Measurements from ENCODE around the gene P4HA3. TPM values are rescaled to one million over a fixed set of nuclear protein-coding genes. Genes with fewer than 3 reads are reported as not detected.

P4HA3 gene
- total and polyA plus RNA-seq, 9 of the 15 experiments (the other 6 are each of a cell fraction or from before 2014, with no cell fraction given) = 0.01 to 0.03 TPM; not detected in 7

- no peak overlapping the region for H3K9ac ChIP-seq (ENCODE audit: insufficient read depth in 1 of 2, low read depth in 2 of 2, low read length in 2 of 2)
- H4K20me1 ChIP-seq (replicated peaks; ENCODE audit: control insufficient read depth, insufficient read depth, low read length) = no peaks in the 10 kb centered on the region; the same call in 1 of the 2 replicates
- H3K4me1 ChIP-seq (replicated peaks in 1 of 2; ENCODE audit: control insufficient read depth in 2 of 2, insufficient read depth in 2 of 2, low read length in 2 of 2) = no peaks in the 10 kb centered on the region
- in situ Hi-C loops (cut with MboI) (no loop called here), intact Hi-C loops (cut with micrococcal nuclease) (no loop called here)
- DNase-seq (ENCODE audit: extremely low read depth in 1 of 4, low spot score in 3 of 4) = no peak
- H3K27me3 ChIP-seq (ENCODE audit: control insufficient read depth in 2 of 2, insufficient read depth in 2 of 2, low read length in 2 of 2) = peaks cover 23 to 41% of the 10 kb centered on the region in 2 experiments; a peak in 4 of 5 replicates
- no TSS peak for BruUV-seq (replicated peaks)
- FAIRE-seq = no peak
- no peak overlapping the region for H3K4me2 ChIP-seq (ENCODE audit: insufficient read depth, low read length)
- H3K9me3 ChIP-seq (replicated peaks; ENCODE audit: control insufficient read depth, insufficient read depth, low read depth, low read length) = no peaks in the 10 kb centered on the region
- H3K36me3 ChIP-seq (ENCODE audit: control insufficient read depth, insufficient read depth, low read length) = no peaks in the 10 kb centered on the region
- no peaks in the 10 kb centered on the region for H3K79me2 ChIP-seq (ENCODE audit: control insufficient read depth, insufficient read depth, low read length)
- CTCF ChIA-PET (ENCODE audit: low intra/inter-chr PET ratio) = no interaction called here
- no peak overlapping the region for H3K4me3 ChIP-seq
- H2AFZ ChIP-seq (ENCODE audit: low read depth, low read length) = no peak overlapping the region
- 0% methylated on average over 4 of the region's 4 CpGs for WGBS (ENCODE audit: insufficient coverage, low coverage, missing lambda C conversion rate)
- TF ChIP-seq ZNF354B (CRISPR knock-in tag; IDR thresholded peaks at IDR 0.05) (no peak), BDP1 (IDR thresholded peaks at IDR 0.05; ENCODE audit: insufficient read depth, insufficient read length) (no peak), NFIC (IDR thresholded peaks at IDR 0.05) (no peak), NCOA2 (IDR thresholded peaks at IDR 0.05; ENCODE audit: partially characterized antibody in 2 of 2) (no peak), ZNF143 (CRISPR knock-in tag; IDR thresholded peaks at IDR 0.05) (no peak), ZNF316 (IDR thresholded peaks at IDR 0.05) (no peak), CBX1 (IDR thresholded peaks at IDR 0.05; ENCODE audit: low read depth) (no peak), BHLHE40 (IDR thresholded peaks at IDR 0.05; ENCODE audit: low read length) (no peak), PCBP1 (IDR thresholded peaks at IDR 0.05; ENCODE audit: low read depth, low read length, poor library complexity, severe bottlenecking) (no peak), TCF7L2 (IDR thresholded peaks at IDR 0.05; ENCODE audit: low read depth, low read length) (no peak), TRIM28 (IDR thresholded peaks at IDR 0.05) (no peak), ZC3H8 (IDR thresholded peaks at IDR 0.05) (no peak), SMARCA4 (IDR thresholded peaks at IDR 0.05) (no peak), GABPB2 (CRISPR knock-in tag; conservative IDR thresholded peaks at IDR 0.05) (no peak), ZNF184 (CRISPR knock-in tag; IDR thresholded peaks at IDR 0.05) (no peak)
- TF ChIP-seq, protein P1, sequence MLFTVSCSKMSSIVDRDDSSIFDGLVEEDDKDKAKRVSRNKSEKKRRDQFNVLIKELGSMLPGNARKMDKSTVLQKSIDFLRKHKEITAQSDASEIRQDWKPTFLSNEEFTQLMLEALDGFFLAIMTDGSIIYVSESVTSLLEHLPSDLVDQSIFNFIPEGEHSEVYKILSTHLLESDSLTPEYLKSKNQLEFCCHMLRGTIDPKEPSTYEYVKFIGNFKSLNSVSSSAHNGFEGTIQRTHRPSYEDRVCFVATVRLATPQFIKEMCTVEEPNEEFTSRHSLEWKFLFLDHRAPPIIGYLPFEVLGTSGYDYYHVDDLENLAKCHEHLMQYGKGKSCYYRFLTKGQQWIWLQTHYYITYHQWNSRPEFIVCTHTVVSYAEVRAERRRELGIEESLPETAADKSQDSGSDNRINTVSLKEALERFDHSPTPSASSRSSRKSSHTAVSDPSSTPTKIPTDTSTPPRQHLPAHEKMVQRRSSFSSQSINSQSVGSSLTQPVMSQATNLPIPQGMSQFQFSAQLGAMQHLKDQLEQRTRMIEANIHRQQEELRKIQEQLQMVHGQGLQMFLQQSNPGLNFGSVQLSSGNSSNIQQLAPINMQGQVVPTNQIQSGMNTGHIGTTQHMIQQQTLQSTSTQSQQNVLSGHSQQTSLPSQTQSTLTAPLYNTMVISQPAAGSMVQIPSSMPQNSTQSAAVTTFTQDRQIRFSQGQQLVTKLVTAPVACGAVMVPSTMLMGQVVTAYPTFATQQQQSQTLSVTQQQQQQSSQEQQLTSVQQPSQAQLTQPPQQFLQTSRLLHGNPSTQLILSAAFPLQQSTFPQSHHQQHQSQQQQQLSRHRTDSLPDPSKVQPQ (CRISPR knock-in tag; IDR thresholded peaks at IDR 0.05; ENCODE audit: borderline replicate concordance) = no peak
- TF ChIP-seq, protein P2, sequence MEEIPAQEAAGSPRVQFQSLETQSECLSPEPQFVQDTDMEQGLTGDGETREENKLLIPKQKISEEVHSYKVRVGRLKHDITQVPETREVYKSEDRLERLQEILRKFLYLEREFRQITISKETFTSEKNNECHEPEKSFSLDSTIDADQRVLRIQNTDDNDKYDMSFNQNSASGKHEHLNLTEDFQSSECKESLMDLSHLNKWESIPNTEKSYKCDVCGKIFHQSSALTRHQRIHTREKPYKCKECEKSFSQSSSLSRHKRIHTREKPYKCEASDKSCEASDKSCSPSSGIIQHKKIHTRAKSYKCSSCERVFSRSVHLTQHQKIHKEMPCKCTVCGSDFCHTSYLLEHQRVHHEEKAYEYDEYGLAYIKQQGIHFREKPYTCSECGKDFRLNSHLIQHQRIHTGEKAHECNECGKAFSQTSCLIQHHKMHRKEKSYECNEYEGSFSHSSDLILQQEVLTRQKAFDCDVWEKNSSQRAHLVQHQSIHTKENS (CRISPR knock-in tag; IDR thresholded peaks at IDR 0.05) = no peak
- TF ChIP-seq, protein P3, sequence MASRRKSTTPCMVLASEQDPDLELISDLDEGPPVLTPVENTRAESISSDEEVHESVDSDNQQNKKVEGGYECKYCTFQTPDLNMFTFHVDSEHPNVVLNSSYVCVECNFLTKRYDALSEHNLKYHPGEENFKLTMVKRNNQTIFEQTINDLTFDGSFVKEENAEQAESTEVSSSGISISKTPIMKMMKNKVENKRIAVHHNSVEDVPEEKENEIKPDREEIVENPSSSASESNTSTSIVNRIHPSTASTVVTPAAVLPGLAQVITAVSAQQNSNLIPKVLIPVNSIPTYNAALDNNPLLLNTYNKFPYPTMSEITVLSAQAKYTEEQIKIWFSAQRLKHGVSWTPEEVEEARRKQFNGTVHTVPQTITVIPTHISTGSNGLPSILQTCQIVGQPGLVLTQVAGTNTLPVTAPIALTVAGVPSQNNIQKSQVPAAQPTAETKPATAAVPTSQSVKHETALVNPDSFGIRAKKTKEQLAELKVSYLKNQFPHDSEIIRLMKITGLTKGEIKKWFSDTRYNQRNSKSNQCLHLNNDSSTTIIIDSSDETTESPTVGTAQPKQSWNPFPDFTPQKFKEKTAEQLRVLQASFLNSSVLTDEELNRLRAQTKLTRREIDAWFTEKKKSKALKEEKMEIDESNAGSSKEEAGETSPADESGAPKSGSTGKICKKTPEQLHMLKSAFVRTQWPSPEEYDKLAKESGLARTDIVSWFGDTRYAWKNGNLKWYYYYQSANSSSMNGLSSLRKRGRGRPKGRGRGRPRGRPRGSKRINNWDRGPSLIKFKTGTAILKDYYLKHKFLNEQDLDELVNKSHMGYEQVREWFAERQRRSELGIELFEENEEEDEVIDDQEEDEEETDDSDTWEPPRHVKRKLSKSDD (conservative IDR thresholded peaks at IDR 0.05; ENCODE audit: low read length) = no peak
- POLR2A ChIA-PET = interaction anchor here (0.9 to 1.3 kb wide), 2 partner anchors 8 to 12 kb away, joined by 4 to 6 read pairs; no protein-coding TSS in a partner anchor
- no peak overlapping the region for H3K27ac ChIP-seq (ENCODE audit: extremely low read depth, low read depth, low read length)
- no peak for ATAC-seq
- no peaks in the 10 kb centered on the region for H3K9me1 ChIP-seq (ENCODE audit: control insufficient read depth, insufficient read depth, low read length)
Measured at GRCh38 chr11:74268456-74268855, 43.0 kb downstream of the P4HA3 start.
